IMR-90 (cell line): ENCODE data around the gene FAM168A. TPM values are rescaled to one million over a fixed set of nuclear protein-coding genes. Genes with fewer than 3 reads are reported as not detected.

Experiments
- ATAC-seq: fragments of 200-7000 bp; cut with Tn5 transposase; 2 replicates; pipeline ENCODE4 v1.9.1; 2020; ENCODE audit warnings: low read depth, mild to moderate bottlenecking, moderate library complexity
- BruUV-seq: library from RNA; stranded (reverse); fragments of 400-500 nt; replicated peaks from 2 replicates; lab custom pipeline; 2021; lab: Mats Ljungman, UMichigan
- CTCF ChIA-PET: fragments of 300-600 bp; formaldehyde crosslinking; extraction: SDS; loops from one replicate; lab custom pipeline; 2021; ENCODE audit warnings: antibody characterized with exemption; lab: Yijun Ruan, JAX
- POLR2A ChIA-PET: fragments of 300-600 bp; sonication (Branson Sonifier 250); formaldehyde crosslinking; loops from one replicate; lab custom pipeline; 2022; ENCODE audit warnings: antibody characterized with exemption; ENCODE audit not compliant: unreplicated experiment; lab: Charles Lee
- DNase-seq: peaks from one replicate; pipeline ENCODE4 v3.0.0; 2013
- H2AFZ ChIP-seq: replicated peaks from 2 replicates; pipeline ENCODE3; 2013; ENCODE audit warnings: low read length, mild to moderate bottlenecking; ENCODE audit not compliant: poor library complexity
- H2AK5ac ChIP-seq: 2 replicates; pipeline ENCODE4 v1.6.1; 2013; ENCODE audit warnings: low read depth, low read length, inconsistent platforms
- H2AK9ac ChIP-seq: replicated peaks from 2 replicates; pipeline ENCODE3; 2013; ENCODE audit warnings: mild to moderate bottlenecking, low read depth, low read length, moderate library complexity; ENCODE audit not compliant: poor library complexity
- H2BK120ac ChIP-seq: 2 replicates; pipeline ENCODE4 v1.6.1; 2013; ENCODE audit warnings: low read depth, low read length, inconsistent platforms
- H2BK15ac ChIP-seq: 3 replicates; pipeline ENCODE4 v1.6.1; 2013; ENCODE audit warnings: low read depth, low read length, inconsistent platforms
- H2BK20ac ChIP-seq: 2 replicates; pipeline ENCODE4 v1.6.1; 2013; ENCODE audit warnings: low read depth, mild to moderate bottlenecking, inconsistent platforms, low read length, moderate library complexity
- H2BK5ac ChIP-seq: 2 replicates; pipeline ENCODE4 v1.6.1; 2013; ENCODE audit warnings: mild to moderate bottlenecking, low read depth, low read length, inconsistent platforms; ENCODE audit not compliant: poor library complexity, severe bottlenecking
- H3K14ac ChIP-seq: replicated peaks from 2 replicates; pipeline ENCODE4 v1.6.1; 2013; ENCODE audit warnings: low read depth, low read length, inconsistent platforms
- H3K18ac ChIP-seq: 2 replicates; pipeline ENCODE4 v1.6.1; 2013; ENCODE audit warnings: low read depth, low read length, control low read depth
- H3K23ac ChIP-seq: 2 replicates; pipeline ENCODE4 v1.6.1; 2013; ENCODE audit warnings: low read depth, low read length, inconsistent platforms
- H3K27ac ChIP-seq: 2 replicates; pipeline ENCODE4 v1.5.1; 2013; ENCODE audit warnings: mild to moderate bottlenecking, control low read depth, low read length; ENCODE audit not compliant: insufficient read depth
- H3K27me3 ChIP-seq: 2 replicates; pipeline ENCODE4 v1.6.1; 2013; ENCODE audit warnings: low read length; ENCODE audit not compliant: control insufficient read depth, insufficient read depth
- H3K36me3 ChIP-seq: 2 replicates; pipeline ENCODE4 v1.6.1; 2013; ENCODE audit warnings: low read length, mixed read lengths; ENCODE audit not compliant: control insufficient read depth, insufficient read depth
- H3K4ac ChIP-seq: 2 replicates; pipeline ENCODE4 v1.6.1; 2013; ENCODE audit warnings: low read depth, low read length, inconsistent platforms
- H3K4me1 ChIP-seq: 2 replicates; pipeline ENCODE4 v1.6.1; 2013; ENCODE audit warnings: low read length, mixed read lengths; ENCODE audit not compliant: control insufficient read depth, insufficient read depth
- H3K4me2 ChIP-seq: 2 replicates; pipeline ENCODE4 v1.6.1; 2013; ENCODE audit warnings: low read depth, mild to moderate bottlenecking, control low read depth, low read length, moderate library complexity
- H3K4me3 ChIP-seq: 2 replicates; pipeline ENCODE4 v1.5.1; 2013; ENCODE audit warnings: low read depth, mild to moderate bottlenecking, control low read depth, low read length, moderate library complexity; ENCODE audit not compliant: insufficient read depth
- H3K56ac ChIP-seq: 2 replicates; pipeline ENCODE4 v1.6.1; 2013; ENCODE audit warnings: low read length, inconsistent platforms; ENCODE audit not compliant: insufficient read depth; ENCODE audit errors: extremely low read depth
- H3K79me1 ChIP-seq, 2 experiments: 2 replicates each; pipeline ENCODE4 v1.6.1; 2013; ENCODE audit warnings: low read length in 2 of 2, inconsistent platforms in 1 of 2, low read depth in 1 of 2
- H3K9ac ChIP-seq: 2 replicates; pipeline ENCODE4 v1.6.1; 2013; ENCODE audit warnings: low read depth, low read length, control low read depth
- H3K9me1 ChIP-seq: 2 replicates; pipeline ENCODE4 v1.6.1; 2013; ENCODE audit warnings: low read length, inconsistent platforms; ENCODE audit not compliant: insufficient read depth
- H3K9me3 ChIP-seq: 2 replicates; pipeline ENCODE4 v1.6.1; 2013; ENCODE audit warnings: low read length; ENCODE audit not compliant: control insufficient read depth, insufficient read depth
- H4K20me1 ChIP-seq: 2 replicates; pipeline ENCODE4 v1.6.1; 2013; ENCODE audit warnings: low read length, inconsistent platforms; ENCODE audit not compliant: insufficient read depth
- H4K5ac ChIP-seq: 2 replicates; pipeline ENCODE4 v1.6.1; 2013; ENCODE audit warnings: mild to moderate bottlenecking, low read depth, low read length, control low read depth
- H4K8ac ChIP-seq, 2 experiments: 2 replicates each; pipeline ENCODE4 v1.6.1; 2013; ENCODE audit warnings: low read depth in 2 of 2, low read length in 2 of 2, control low read depth in 1 of 2, inconsistent platforms in 1 of 2
- H4K91ac ChIP-seq: 2 replicates; pipeline ENCODE4 v1.6.1; 2013; ENCODE audit warnings: low read depth, low read length, inconsistent platforms; ENCODE audit not compliant: insufficient read depth
- BHLHE40 ChIP-seq: fragments of 150-350 bp; IDR thresholded peaks from 2 replicates; pipeline ENCODE4 v1.6.1; 2016; ENCODE audit warnings: mild to moderate bottlenecking, low read depth, low read length
- CEBPB ChIP-seq: IDR thresholded peaks from 2 replicates; pipeline ENCODE4 v1.6.1; 2012; ENCODE audit warnings: low read depth, low read length, improper control_type of control experiment
- FOS ChIP-seq: fragments of 150-350 bp; IDR thresholded peaks from 2 replicates; pipeline ENCODE4 v1.6.1; 2016; ENCODE audit warnings: low read depth, low read length
- MAFK ChIP-seq: IDR thresholded peaks from 2 replicates; pipeline ENCODE4 v1.6.1; 2012; ENCODE audit warnings: low read depth, low read length, improper control_type of control experiment
- MAZ ChIP-seq: IDR thresholded peaks from 2 replicates; pipeline ENCODE4 v1.6.1; 2012; ENCODE audit warnings: low read depth, mild to moderate bottlenecking, low read length, improper control_type of control experiment, moderate library complexity, borderline replicate concordance
- MXI1 ChIP-seq: IDR thresholded peaks from 2 replicates; pipeline ENCODE4 v1.6.1; 2012; ENCODE audit warnings: low read depth, mild to moderate bottlenecking, low read length, moderate library complexity, borderline replicate concordance
- NFE2L2 ChIP-seq: fragments of 150-350 bp; IDR thresholded peaks from 2 replicates; pipeline ENCODE4 v1.6.1; 2016; ENCODE audit warnings: low read depth, mild to moderate bottlenecking, low read length
- POLR2A ChIP-seq: IDR thresholded peaks from 2 replicates; pipeline ENCODE4 v1.6.1; 2012; ENCODE audit warnings: mild to moderate bottlenecking, low read depth, low read length
- RAD21 ChIP-seq: IDR thresholded peaks from 2 replicates; pipeline ENCODE4 v1.6.1; 2012; ENCODE audit warnings: low read length, improper control_type of control experiment
- RFX5 ChIP-seq: IDR thresholded peaks from 2 replicates; pipeline ENCODE4 v1.8.0; 2012; ENCODE audit warnings: low read depth, mild to moderate bottlenecking, low read length, moderate library complexity
- SMC3 ChIP-seq: fragments of 150-350 bp; IDR thresholded peaks from 2 replicates; pipeline ENCODE4 v1.6.1; 2016; ENCODE audit warnings: low read depth, mild to moderate bottlenecking, antibody characterized with exemption, low read length, moderate library complexity
- WGBS, 2 experiments: methylation state at CpG; one replicate each; pipeline versions ENCODE4 v1.1.5 to v1.1.7; 2013; ENCODE audit warnings: missing lambda C conversion rate in 2 of 2; ENCODE audit not compliant: insufficient read length in 1 of 2; ENCODE audit errors: extremely low coverage in 2 of 2; 5-methylcytosine and 5-hydroxymethylcytosine counted together
- dilution Hi-C: fragments of 300-500 bp; cut with HindIII; formaldehyde crosslinking; loops from one replicate; pipeline ENCODE4 v1.14.3; 2018; ENCODE audit warnings: low sequenced_read_pairs; ENCODE audit not compliant: unreplicated experiment
- in situ Hi-C: fragments of 300-500 bp; cut with MboI; formaldehyde crosslinking; loops from 3 replicates; pipeline ENCODE4 v1.14.3; 2019; ENCODE audit warnings: low sequenced_read_pairs, inconsistent platforms, mixed read lengths
- intact Hi-C: fragments of 100-400 bp; cut with micrococcal nuclease; formaldehyde crosslinking; loops from 2 replicates; pipeline ENCODE4 v1.10.0; 2022
- polyA plus RNA-seq, 3 experiments: library from polyadenylated mRNA; depleted of rRNA; stranded (reverse); fragments of >200 nt; gene quantifications; 2 replicates each; pipeline ENCODE4 v1.2.3, GENCODE V29; 2012; ENCODE audit warnings: low replicate concordance in 1 of 3
- total RNA-seq: library from RNA; depleted of rRNA; stranded (reverse); fragments of >200 nt; gene quantifications from 2 replicates; pipeline ENCODE4 v1.2.3, GENCODE V29; 2012
- TF ChIP-seq, protein P1 (sequence below): fragments of 150-350 bp; IDR thresholded peaks from 2 replicates; pipeline ENCODE4 v1.6.1; 2017; ENCODE audit warnings: mild to moderate bottlenecking, antibody characterized with exemption, low read length, low read depth
- TF ChIP-seq, protein P2 (sequence below): conservative IDR thresholded peaks from 2 replicates; pipeline ENCODE4 v1.5.1; 2012; ENCODE audit warnings: mild to moderate bottlenecking, low read depth, low read length, improper control_type of control experiment

Gene FAM168A
- total and polyA plus RNA-seq, 2 of the 4 experiments (the other 2 are of a cell fraction): 13.1 to 22.8 TPM

DNA sequence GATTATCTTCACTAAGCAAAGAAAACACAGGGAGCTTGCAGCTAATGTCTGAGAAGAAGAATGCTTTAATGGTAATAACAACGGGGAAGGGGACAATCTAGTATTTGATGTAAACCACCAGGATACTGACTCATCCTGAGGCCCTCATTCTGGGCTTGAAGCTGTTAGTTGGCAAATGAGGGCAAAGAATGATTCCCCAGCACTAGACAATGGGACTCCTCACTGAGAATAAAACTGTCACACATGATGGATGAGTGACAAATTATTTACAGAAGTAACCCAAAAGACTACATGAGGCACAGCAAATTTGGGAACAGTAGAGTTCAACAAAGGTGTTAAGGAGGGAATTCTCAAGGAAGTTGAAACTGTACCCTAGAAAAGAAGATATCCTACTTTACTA lies 76.3 kb downstream of the FAM168A start:
- ChIA-PET CTCF (interaction anchor here (0.6 kb wide), 1 partner anchor 11 kb away, joined by 3 read pairs; no protein-coding TSS in a partner anchor), POLR2A (interaction anchor here (0.6 kb wide), 1 partner anchor 257 kb away, joined by 3 read pairs; no protein-coding TSS in a partner anchor)
- H2BK20ac ChIP-seq: no peak overlapping the region
- no peak overlapping the region for H2AK9ac ChIP-seq
- H3K9me3 ChIP-seq: no peaks in the 10 kb centered on the region
- no peak overlapping the region for H4K5ac ChIP-seq
- no peak overlapping the region for H3K9ac ChIP-seq
- no TSS peak for BruUV-seq
- no peak overlapping the region for H3K56ac ChIP-seq
- peaks cover 15 to 33% of the 10 kb centered on the region in 2 experiments for H3K79me1 ChIP-seq
- no peaks in the 10 kb centered on the region for H3K36me3 ChIP-seq
- H3K4me1 ChIP-seq: peaks cover 10% of the 10 kb centered on the region
- no CpG with 5 or more reads among the region's 1 CpG for WGBS, 2 experiments
- peak overlapping the region; percentile 44; the same call in 1 of the 2 replicates for H3K14ac ChIP-seq
- dilution Hi-C loops: no loop called here
- H4K20me1 ChIP-seq: no peaks in the 10 kb centered on the region; the same call in 1 of the 2 replicates
- H3K23ac ChIP-seq: no peak overlapping the region
- no peak overlapping the region for H2BK5ac ChIP-seq
- intact Hi-C loops: no loop called here
- ATAC-seq (peak; percentile 46; the same call in 1 of the 2 replicates), DNase-seq (peak; percentile 54)
- peak overlapping the region; percentile 47; the same call in 1 of the 2 replicates for H3K4me2 ChIP-seq
- no peak overlapping the region for H2BK15ac ChIP-seq
- in situ Hi-C loops: no loop called here
- no peak for TF ChIP-seq RAD21
- TF ChIP-seq RFX5: no peak
- no peak for TF ChIP-seq MXI1
- no peak for TF ChIP-seq NFE2L2
- no peak for TF ChIP-seq MAFK
- no peak for TF ChIP-seq FOS
- TF ChIP-seq SMC3: no peak
- TF ChIP-seq POLR2A: no peak
- TF ChIP-seq, protein P1, sequence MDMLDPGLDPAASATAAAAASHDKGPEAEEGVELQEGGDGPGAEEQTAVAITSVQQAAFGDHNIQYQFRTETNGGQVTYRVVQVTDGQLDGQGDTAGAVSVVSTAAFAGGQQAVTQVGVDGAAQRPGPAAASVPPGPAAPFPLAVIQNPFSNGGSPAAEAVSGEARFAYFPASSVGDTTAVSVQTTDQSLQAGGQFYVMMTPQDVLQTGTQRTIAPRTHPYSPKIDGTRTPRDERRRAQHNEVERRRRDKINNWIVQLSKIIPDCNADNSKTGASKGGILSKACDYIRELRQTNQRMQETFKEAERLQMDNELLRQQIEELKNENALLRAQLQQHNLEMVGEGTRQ: no peak
- TF ChIP-seq, protein P2, sequence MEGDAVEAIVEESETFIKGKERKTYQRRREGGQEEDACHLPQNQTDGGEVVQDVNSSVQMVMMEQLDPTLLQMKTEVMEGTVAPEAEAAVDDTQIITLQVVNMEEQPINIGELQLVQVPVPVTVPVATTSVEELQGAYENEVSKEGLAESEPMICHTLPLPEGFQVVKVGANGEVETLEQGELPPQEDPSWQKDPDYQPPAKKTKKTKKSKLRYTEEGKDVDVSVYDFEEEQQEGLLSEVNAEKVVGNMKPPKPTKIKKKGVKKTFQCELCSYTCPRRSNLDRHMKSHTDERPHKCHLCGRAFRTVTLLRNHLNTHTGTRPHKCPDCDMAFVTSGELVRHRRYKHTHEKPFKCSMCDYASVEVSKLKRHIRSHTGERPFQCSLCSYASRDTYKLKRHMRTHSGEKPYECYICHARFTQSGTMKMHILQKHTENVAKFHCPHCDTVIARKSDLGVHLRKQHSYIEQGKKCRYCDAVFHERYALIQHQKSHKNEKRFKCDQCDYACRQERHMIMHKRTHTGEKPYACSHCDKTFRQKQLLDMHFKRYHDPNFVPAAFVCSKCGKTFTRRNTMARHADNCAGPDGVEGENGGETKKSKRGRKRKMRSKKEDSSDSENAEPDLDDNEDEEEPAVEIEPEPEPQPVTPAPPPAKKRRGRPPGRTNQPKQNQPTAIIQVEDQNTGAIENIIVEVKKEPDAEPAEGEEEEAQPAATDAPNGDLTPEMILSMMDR: no peak
- no peak for TF ChIP-seq MAZ
- TF ChIP-seq BHLHE40: no peak
- no peak for TF ChIP-seq CEBPB
- H2BK120ac ChIP-seq: no peak overlapping the region
- H2AK5ac ChIP-seq: no peak overlapping the region
- H3K18ac ChIP-seq: no peak overlapping the region
- no peak overlapping the region for H3K4me3 ChIP-seq
- H2AFZ ChIP-seq: no peak overlapping the region
- H4K91ac ChIP-seq: no peak overlapping the region
- no peaks in the 10 kb centered on the region for H3K27me3 ChIP-seq
- peaks cover 4% of the 10 kb centered on the region; the same call in 1 of the 2 replicates for H3K9me1 ChIP-seq
- H4K8ac ChIP-seq: no peak overlapping the region
- no peak overlapping the region for H3K27ac ChIP-seq
- no peak overlapping the region for H3K4ac ChIP-seq
